ENCODE measurements around the gene HPS5.

- no peak for TF ChIP-seq CTCF (optimal IDR thresholded peaks at IDR 0.05 in 1 of 3, IDR thresholded peaks at IDR 0.05 in 1 of 3, conservative IDR thresholded peaks at IDR 0.05 in 1 of 3; ENCODE audit: extremely low read depth in 1 of 3, insufficient read depth in 2 of 3, low read length in 3 of 3)
- no peak for TF ChIP-seq EZH2 (IDR thresholded peaks at IDR 0.05; ENCODE audit: low read length)
Observed at GRCh38 chr11:18365741-18366140, 43.8 kb upstream of the HPS5 start.
